H1 (cell line): Measurements from ENCODE around the gene STK40. TPM values are rescaled to one million over a fixed set of nuclear protein-coding genes. Genes with fewer than 3 reads are reported as not detected.
A peak's percentile ranks its signal among the peaks of the same experiment; 100 is the strongest.

Experiments used
- BACH1 ChIP-seq: IDR thresholded peaks from 2 replicates; pipeline ENCODE4 v1.6.1; 2012; ENCODE audit warnings: low read length, improper control_type of control experiment
- CBX8 ChIP-seq: fragments of 300-800, 300-1000 bp; sonication (generic); IDR thresholded peaks from 2 replicates; pipeline ENCODE4 v1.7.1; 2016; ENCODE audit warnings: low read depth, low read length, borderline replicate concordance
- CREB1 ChIP-seq: IDR thresholded peaks from 2 replicates; pipeline ENCODE4 v1.6.1; 2012; ENCODE audit warnings: inconsistent platforms
- GTF2F1 ChIP-seq: IDR thresholded peaks from 2 replicates; pipeline ENCODE4 v1.6.1; 2012; ENCODE audit warnings: low read depth, low read length, improper control_type of control experiment, borderline replicate concordance
- NRF1 ChIP-seq: IDR thresholded peaks from 2 replicates; pipeline ENCODE4 v1.6.1; 2011; ENCODE audit warnings: mild to moderate bottlenecking, low read depth, low read length, improper control_type of control experiment
- POLR2A ChIP-seq, 2 experiments: IDR thresholded peaks; 1 replicate in 1 of 2; 2 replicates in 1 of 2; pipeline ENCODE4 v1.6.1; 2011; ENCODE audit warnings: low read depth in 2 of 2, low read length in 2 of 2, mild to moderate bottlenecking in 2 of 2; ENCODE audit errors: control extremely low read depth in 1 of 2
- POLR2AphosphoS5 ChIP-seq: IDR thresholded peaks from 2 replicates; pipeline ENCODE4 v1.6.1; 2011; ENCODE audit warnings: low read depth, low read length
- SIX5 ChIP-seq: IDR thresholded peaks from 2 replicates; pipeline ENCODE4 v1.6.1; 2011; ENCODE audit warnings: mild to moderate bottlenecking, low read depth, low read length
- TAF1 ChIP-seq: IDR thresholded peaks from 2 replicates; pipeline ENCODE4 v1.6.1; 2011; ENCODE audit warnings: mild to moderate bottlenecking, low read depth, low read length
- TAF7 ChIP-seq: optimal IDR thresholded peaks from 2 replicates; pipeline ENCODE3; 2011; ENCODE audit warnings: low read depth, mild to moderate bottlenecking, inconsistent platforms, low read length, moderate library complexity, borderline replicate concordance
- ZNF274 ChIP-seq: IDR thresholded peaks from 2 replicates; pipeline ENCODE4 v1.7.0; 2012; ENCODE audit warnings: low read length, borderline replicate concordance; ENCODE audit errors: extremely low read depth
- polyA plus RNA-seq, 7 experiments: library from polyadenylated mRNA; depleted of rRNA in 3 of 7; stranded (reverse) in 5 of 7; unstranded in 2 of 7; fragments of >200 nt in 5 of 7; fragments of 200-250 nt in 2 of 7; gene quantifications; 1 replicate in 5 of 7; 2 replicates in 1 of 7; 4 replicates in 1 of 7; pipeline versions ENCODE4 v1.2.1 to v1.2.3, GENCODE V29; 2011 to 2013; ENCODE audit warnings: missing spikeins in 2 of 7, mixed read lengths in 2 of 7
- total RNA-seq: library from RNA; stranded (reverse); fragmentation: NEBNext Ultra II Directional; extraction: Animal tissue kit (Norgen Biotek cat#: 25700); gene quantifications from 2 replicates; pipeline ENCODE4 v1.2.1, GENCODE V29; 2021
- TF ChIP-seq, protein P1 (sequence below): IDR thresholded peaks from 2 replicates; pipeline ENCODE4 v1.6.1; 2012; ENCODE audit warnings: low read length, inconsistent platforms

Gene STK40
- total and polyA plus RNA-seq, 2 of the 8 experiments (the other 6 are each of a cell fraction or from before 2014, with no cell fraction given) = 13.6 to 28.6 TPM

DNA sequence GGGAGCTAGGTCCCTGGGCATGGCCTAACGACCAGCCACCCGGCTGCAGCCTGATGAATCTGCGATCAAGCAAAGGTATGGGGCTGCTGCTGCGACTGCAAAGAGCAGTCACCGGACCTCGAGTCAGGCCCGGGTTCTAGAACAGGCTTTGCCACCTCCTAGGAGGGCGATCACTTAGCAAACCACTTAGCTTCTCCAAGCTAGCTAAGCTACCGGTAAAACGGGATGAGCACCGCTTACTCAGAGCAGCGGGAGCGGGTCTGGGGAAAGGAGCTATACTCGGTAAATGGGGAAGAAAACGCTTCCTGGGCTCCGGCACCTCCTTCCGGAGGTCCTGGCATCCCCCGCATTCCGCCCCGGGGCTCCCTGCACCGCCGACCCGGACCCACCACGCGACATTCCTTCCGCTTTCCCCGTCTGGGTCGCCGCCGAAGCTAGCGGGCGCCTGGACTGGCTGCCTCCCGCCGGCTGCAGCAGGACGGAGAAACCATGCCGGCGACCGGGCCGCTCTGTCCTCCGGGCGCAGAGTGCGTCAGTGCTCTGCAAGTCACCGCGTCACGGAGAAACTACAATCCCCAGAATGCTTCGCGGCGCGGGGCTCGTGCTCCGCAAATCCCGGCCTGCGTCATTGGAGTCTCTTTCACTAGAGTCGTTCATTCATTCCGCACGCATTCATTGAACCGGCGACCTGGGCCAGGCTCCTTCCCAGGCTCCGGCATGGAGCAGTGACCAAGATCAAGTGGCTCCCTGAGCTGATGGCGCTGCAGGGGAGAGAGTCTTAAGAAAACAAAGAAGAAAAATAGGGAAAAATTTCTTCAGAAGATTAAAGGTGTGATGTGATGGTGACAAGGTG, 11.9 kb upstream of the STK40 start, which contains the start of gene LSM10 (continued):
- TF ChIP-seq POLR2AphosphoS5 (peak; percentile 61; the same call in 1 of the 2 replicates), ZNF274 (no peak), CBX8 (no peak), SIX5 (peak; percentile 74), POLR2A (IDR thresholded peaks at IDR 0.05; ENCODE audit: control extremely low read depth in 1 of 2, low read depth in 2 of 2, low read length in 2 of 2) (peak; percentile 27 to 82), BACH1 (no peak), GTF2F1 (no peak), TAF7 (peak; percentile 70), NRF1 (no peak), TAF1 (peak; percentile 91), CREB1 (peak; percentile 92)
- TF ChIP-seq, protein P1, sequence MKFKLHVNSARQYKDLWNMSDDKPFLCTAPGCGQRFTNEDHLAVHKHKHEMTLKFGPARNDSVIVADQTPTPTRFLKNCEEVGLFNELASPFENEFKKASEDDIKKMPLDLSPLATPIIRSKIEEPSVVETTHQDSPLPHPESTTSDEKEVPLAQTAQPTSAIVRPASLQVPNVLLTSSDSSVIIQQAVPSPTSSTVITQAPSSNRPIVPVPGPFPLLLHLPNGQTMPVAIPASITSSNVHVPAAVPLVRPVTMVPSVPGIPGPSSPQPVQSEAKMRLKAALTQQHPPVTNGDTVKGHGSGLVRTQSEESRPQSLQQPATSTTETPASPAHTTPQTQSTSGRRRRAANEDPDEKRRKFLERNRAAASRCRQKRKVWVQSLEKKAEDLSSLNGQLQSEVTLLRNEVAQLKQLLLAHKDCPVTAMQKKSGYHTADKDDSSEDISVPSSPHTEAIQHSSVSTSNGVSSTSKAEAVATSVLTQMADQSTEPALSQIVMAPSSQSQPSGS = peak; percentile 56; the same call in 1 of the 2 replicates
